LoVo (cell line): Measurements from ENCODE around the gene CRB2.
"Not testable (repeated sequence)": the region's sequence is repeated elsewhere in the genome, so short reads cannot be mapped to it uniquely, and the experiment has no call there.

Experiments used
- DNase-seq: peaks from one replicate; pipeline ENCODE4 v3.0.0-alpha.2; 2016; ENCODE audit warnings: low spot score

CRB2 gene

DNA sequence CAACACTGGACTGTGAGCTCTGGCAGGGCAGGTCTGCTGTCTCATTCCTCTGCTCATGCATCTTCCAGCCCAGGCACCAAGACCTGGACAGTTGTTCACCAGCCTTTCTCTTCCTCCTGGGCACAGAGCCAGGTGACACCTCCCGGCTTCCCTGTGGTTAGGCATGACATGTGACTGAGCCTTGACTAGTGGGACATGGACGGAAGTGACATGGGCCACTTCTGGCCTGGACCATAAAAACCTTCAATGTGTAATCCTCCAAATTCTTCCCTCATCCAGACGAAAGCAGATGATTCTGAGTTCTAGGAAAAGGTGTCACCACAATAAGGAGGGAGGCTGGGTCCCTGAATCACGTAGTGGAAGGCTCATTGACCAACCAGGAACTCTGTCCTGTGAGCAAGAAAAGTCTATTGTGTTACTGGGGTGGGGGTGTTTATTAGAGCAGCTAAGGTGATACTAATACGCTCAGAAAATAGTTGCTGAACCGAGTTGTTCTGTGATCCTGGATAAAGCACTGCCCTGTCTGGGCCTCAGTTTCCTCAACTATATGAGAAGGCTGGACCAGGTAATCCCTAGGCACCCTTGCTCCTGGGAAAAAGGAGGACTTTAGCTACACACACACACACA is 26.6 kb upstream of the CRB2 start:
- peak; percentile 67 for DNase-seq

DNA sequence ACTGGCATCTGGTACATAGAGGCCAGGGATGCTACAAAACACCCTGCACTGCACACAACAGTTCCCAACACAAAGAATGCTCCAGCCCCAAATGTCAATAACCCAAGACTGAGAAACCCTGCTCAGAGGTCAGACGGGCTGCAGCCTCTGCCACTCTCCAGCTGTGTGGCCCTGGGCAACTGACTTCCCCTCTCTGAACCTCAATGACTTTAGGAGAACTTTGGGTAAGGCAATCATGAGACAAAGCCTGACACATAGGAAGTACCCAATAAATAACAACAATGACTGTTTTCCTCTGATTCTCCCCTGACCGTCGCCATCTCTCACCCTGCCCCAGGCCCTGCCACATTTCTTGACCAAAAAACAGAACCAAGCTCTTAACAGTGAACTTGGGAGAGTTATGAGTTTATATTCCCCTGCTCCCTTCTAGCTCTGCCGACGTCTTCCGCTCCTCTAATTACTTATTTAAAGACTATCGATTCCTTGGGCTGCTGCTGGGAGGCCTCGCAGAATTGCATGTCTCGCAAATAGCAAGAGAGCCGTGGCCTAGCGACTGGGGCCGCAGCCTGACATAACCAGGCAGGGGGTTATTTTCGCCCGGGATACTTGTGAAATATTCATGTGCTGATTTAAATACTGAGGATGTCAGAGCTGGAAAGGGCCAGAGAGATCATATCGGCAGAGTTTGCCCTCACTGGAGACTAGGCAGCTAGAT is 24.5 kb upstream of the CRB2 start:
- no peak for DNase-seq

DNA sequence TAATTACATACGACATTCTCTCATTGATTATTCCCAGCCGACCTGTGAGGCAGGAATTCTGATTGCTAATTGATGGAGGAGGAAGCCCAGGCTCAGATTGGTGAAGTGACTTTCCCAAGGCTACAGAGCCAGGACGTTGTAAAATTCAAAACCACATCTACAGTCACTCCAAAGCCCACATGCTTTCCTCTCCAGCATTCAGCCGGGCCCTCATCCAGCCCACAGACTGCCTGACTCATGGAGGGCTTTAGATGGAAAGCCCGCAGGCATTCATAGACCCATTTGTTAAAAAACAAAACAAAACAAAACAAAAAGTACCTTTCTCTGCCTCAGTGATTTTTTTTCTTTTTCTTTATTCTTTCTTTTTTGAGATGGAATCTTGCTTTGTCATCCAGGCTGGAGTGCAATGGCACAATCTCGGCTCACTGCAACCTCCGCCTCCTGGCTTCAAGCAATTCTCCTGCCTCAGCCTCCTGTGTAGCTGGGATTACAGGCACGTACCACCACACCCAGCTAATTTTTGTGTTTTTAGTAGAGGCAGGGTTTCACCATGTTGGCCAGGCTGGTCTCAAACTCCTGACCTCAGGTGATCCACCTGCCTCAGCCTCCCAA is 22.8 kb upstream of the CRB2 start:
- not testable (repeated sequence) for DNase-seq

DNA sequence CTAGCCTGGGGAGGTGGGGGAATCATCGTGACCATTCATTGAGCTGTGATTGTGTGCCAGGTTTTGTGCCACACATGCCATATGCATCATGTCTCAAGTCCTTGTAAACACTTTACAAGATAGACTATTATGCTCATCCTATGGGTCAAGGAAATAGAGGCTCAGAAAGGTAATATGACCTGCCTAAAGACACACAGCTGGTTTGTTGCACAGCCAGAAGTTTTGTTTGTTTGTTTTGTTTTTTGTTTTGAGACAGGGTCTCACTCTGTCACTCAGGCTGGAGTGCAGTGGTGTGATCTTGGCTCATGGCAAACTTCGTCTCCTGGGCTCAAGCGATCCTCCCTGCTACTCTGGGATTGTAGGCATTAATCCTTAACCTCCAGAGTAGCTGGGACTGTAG is 21.4 kb upstream of the CRB2 start:
- DNase-seq, result no peak

DNA sequence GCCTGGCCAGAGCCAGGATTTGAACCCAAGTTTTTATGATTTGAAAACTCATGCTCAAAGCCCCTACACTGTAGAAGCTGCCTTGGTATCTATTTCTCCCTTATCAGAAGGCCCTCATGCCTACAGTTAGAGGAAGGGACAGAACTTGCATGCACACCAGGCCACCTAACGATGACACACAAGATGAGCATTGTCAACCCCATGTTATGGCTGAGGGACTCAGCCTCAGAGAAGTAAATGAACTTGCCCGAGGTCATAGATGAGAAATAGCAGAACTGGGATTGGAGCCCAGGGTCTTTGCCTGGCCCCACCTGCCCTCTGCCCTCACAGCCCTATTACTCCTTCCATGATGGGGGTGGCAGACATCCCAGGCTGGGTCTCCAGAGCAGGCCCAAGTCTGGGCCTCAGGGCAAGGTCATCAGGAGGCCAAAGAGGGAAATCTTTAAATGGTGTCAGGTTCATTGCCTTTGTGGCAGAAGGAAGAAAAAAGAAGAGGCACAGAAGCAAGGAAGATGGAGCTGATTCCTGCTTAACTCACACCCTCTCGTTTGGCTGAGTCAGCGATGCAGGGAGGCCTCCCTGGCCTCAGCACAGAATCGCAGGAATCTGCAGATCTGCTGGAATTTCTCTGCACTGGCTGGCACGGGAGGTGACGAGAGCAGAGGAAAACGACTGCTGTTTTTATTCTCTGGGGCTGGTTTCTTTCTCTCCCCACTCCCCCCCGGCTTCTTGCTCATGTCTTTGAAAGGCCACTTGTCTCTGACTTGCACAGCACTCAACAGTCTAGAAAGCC is 20.6 kb upstream of the CRB2 start:
- no peak for DNase-seq

DNA sequence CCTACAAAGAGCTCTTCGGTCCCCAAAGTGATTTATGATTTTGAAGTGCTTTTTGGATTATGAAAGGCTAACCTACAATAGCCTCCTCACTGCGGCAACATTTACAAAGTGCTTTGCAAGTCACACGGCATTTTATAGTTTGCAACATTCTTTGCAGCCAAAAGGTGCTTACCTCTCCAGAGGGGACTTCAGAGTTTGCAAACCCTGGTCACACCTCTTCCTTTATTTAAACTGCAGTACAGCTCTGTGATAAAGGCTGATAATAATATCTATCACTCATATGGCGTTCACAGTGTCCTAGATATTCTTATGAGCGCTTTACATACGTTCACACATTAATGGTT is 20.0 kb upstream of the CRB2 start:
- no peak for DNase-seq

DNA sequence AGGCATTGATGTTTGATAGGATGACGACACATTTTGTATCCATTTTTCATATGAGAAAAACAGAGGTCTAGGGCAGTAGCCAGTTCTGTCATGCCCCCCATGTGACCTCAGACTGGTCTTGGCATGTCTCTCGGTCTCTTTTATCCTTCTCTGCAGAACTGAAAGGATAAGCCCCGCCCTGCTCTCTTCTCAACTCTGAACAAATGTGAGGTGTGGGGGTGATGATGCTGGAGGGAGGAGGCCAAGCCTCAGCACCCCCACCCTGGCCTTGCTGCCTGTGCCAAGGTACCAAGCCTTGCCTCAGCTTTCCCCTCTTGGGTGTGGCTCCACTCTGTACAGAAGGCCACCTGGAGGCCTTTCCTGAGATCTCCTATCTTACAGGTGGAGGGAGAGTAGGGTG is 19.5 kb upstream of the CRB2 start:
- DNase-seq, result no peak

DNA sequence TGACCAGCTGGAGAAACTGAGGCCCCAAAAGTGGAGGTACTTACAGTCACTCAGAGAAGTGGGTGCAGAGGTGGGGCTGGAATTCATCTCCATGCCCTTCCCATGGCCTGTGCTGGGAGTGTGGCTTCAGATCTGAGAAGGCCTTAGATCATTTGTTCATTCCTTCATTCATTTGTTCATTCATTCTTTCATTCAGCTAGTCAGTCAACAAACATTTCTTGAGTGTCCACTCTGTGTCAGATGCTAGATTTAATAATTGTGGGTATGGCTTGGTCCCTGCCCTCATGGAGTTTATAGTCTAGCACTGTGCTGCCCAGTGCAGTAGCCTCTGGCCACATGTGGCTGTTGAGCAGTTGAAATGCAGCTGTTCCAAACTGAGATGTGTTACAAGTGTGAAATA is 19.0 kb upstream of the CRB2 start:
- DNase-seq, result no peak

DNA sequence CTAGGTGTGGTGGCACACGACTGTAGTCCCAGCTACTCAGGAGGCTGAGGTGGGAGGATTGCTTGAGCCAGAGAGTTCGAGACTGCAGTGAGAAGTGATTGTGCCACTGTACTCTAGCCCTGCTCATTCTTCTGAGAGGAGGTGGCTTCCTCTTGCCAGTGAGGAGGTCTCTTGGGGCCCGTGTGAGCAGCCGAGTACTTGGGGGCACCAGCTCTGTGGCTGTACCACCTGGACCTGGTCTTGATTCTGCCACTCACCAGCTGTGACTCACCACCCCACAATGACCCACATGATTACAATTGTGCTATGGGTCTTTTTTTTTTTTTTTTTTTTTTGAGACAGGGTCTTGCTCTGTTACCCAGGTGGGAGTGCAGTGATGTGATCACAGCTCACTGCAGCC is 18.0 kb upstream of the CRB2 start:
- no peak for DNase-seq

DNA sequence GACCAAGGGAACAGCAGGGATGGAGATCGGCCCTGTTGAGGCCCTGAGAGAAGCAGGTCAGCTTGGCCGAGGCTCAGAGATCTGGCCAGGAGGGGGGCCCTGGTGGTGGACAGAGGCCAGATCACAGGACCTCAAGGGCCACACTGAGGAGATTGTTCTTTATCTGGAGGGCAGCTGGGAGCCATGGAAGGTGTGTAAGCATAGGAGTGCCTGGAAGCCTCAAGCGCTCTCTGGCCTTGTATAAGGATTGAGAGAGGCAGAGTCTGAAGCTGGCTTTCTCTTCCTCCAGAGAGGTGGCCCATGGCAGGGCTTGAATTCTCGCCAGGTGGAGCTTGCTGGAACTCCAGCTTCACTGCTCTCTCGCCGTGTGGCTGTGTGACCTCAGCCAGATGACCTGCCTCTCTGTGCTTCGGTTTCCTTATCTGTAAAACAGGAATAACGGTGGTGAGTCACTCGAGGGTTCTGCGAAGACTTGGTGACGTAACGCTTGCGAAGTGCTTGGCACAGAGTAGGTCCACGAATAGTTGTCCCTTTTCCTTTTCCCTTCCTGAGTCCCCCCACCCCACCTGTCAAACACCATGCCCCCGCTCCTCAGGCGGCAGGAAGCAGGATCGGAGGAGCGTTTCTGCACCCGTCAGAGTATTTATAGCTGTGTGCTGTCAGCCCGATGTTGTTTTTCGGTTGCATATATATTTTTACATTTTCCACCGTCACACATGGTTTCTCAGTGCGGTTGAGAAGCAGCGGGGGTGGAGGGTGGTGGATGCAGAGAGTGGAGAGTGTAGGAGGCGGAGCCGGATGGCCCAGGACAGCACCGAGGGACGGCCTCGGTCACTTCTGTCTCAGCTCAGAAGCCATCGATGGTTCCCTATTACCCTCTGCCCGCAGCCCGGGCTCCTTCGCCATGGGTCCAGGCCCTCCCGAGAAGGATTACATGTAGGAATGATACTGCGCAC is 17.0 kb upstream of the CRB2 start:
- DNase-seq, result no peak

DNA sequence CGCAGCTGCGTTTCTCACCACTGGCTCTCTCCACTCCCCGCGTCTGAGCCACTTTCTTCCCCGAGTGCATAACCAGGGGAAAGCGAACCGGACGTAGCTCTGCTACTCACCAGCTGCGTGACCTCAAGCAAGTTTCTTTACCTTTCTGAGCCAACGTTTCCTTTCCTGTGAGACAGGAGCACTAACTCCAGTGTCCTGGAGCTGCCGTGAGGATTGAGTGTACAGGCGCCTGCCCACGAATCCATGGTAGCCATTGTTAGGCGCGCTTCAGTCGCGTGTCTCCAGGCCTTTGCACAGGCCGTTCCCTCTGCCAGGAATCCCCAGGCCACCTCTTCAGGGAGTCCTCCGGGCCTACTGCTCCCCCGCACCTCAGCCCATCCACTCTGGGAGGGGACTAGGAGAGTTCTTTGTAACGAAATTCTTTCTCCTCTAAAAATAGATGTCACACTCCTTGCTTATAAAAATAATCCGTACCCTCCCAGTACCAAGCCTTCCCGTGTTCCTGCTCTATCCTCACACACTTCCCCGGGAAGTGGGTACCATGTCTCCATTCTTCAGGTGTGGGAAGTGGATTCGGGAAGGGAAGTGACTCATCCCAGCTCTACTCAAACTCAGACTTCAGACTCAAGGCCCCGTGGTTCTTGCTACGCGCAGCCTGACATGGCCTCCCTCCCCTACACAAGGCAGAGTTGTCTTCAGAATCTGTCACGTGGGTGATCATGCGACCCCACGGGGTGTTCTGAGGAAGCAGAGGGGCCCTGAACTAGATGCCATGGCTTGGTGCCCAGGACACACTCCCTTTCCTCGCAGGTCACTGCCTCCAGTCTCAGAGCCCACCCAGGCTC is 16.1 kb upstream of the CRB2 start:
- DNase-seq, result no peak

DNA sequence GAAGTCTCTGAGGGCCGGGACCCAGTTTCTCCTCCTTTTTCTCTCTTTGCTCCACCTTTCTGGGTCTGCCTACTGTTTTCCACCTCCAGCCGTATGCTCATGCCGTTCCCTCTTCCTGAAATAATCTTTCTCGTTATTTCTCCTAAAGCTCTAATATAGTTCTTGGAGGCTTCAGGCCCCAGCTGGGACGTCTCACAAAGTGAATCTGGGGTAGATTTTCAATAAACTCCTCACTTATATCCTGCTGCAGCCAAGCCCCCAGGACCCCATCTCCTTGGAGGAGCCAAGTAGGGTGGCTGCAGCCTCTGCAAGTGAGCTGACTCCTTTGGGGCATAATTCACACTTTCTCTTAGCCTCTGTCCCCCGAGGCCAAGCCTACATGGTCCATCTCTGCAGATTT is 14.2 kb upstream of the CRB2 start:
- no peak for DNase-seq

DNA sequence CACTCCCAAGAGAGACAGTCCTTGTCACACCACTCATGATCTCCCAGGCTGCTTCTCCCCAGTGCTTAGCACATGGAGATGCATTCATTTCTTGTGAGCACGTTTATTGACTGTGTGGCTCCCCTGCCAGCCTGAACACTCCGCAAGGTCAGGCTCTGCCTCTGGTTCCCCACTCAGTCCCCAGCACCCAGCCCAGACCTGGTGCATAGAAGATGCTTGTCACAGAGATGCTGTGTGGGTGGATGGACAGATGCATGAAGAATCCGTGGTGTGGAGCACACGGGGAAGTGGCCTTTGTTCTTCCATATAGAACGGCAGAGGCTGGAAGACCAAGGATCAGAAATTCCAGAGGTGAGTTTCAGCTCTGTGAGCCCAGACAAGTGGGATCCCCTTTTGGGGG is 13.8 kb upstream of the CRB2 start:
- DNase-seq, result no peak

DNA sequence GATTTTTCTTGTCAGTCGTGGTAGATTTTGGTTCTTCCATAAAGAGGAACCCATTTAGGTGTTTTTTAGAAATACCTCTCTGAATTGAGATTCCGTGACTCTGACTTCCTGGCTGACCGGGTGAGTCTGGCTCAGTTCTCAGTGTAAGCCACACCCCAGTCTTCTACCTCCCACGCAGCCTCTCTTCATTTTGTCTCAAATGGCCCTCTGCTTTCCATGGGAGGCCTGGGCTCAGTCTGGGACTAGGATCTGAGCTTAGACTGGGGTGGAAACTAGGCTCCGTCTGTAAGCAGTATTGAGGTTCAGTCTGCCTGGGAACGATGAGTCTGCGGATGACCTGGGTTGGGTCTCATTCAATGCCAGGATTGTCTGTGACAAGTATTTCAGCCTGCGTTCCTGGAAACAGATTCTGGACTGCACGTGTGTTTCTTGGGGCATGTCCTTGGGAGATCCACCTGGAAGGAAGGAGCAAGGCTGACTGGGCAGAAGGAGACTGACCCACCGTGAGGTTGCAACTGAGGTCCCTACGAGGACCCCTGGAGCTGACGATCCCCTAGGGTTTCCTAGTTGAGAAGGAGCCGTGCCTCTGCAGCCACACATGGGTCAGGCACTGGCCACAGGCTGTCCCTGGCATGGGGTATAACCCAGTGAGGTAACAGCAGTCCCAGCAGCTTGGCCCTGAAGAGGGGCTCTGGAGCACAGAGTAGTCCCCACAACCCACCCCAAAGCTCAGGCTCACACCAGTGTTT is 12.4 kb upstream of the CRB2 start:
- DNase-seq, result no peak

DNA sequence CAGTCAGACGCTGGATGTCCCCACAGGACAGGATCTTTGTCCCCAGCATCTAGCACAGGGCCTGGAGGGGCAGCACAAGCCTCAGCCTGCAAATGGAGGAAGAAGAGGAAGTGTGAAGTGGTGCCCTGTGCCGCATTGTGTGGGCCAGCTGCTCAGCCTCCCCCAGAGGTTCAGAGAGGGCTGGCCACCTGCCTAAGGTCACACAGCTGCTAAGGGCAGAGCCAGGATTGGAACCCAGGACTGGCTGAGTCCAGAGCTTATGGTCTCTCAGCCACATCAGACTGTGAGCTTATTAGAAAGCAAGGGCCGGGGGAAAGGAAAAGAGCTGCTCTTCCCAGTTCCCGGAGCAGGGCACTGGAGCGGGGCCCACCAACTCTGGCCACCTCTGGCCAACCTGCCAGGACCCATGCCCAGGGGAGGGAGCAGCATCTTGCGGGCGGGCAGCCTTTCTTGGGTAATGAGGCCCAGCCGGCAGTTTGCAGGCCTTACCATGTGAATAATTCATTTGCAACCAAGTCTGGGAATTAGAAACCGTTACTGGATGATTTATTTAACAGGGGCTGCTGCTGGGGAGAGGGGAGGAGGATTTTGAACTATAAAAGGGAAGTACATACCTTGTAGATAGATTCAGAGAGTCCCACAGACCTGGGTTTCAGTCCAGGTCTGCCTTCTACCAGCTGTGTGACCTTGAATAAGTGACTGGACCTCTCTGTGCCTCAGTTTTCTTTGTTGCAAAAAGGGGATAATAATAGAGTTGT is 11.6 kb upstream of the CRB2 start:
- no peak for DNase-seq

DNA sequence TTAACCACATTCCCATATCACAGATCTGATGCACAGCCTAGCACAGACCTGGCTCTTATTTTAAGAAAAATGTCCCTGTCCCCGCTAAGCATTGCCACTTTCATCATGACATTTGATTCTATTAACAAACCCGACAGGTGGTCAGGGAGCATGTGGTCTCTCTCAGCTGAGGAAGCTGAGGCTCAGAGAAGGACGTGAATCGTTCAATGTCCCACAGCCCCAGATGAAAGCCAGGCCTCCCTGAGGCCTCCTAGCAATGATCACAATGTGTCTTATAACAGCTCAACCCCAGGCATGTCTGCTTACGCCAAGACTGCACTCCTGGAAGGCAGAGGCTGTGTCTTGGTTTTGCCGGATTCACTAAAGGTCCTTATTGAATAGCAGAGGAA is 10.4 kb upstream of the CRB2 start:
- no peak for DNase-seq

DNA sequence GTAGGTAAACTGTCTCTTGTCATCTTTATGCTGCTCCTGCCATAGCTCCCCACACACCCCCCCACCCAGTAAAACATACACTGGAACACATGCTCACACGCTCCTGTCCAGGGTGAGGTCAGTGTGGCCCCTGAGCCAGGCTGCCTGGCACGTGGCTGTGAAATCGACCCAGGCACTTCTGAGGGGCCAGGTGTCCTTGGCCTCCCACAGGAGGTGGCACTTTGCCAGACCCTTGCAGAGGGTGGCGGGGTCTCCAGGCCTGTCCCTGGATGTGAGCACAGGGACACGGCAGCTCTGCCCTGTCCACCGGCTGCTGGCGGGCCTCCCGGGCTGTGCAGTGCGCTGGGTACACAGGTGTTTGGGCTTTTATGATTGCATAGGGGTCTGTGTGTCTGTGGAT is 10.0 kb upstream of the CRB2 start:
- no peak for DNase-seq

DNA sequence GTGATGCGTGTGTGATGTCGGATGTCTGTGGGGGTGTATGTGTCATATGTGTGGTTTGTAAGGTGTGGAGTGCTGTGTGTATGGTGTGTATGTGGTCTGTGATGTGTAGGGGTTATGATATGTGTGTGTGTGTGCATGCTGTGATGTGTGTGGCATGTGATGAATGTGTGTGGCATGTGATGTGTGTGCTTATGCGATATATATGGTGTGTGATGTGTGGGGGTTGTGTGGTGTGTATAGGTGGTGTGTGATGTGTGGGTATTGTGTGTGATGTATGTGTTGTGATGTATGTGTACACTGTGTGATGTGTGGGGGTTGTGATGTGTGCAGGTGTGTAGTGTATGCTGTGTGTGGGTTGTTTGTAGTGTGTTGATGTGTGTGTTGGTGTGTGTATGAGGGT is 9.2 kb upstream of the CRB2 start:
- DNase-seq, result no peak

DNA sequence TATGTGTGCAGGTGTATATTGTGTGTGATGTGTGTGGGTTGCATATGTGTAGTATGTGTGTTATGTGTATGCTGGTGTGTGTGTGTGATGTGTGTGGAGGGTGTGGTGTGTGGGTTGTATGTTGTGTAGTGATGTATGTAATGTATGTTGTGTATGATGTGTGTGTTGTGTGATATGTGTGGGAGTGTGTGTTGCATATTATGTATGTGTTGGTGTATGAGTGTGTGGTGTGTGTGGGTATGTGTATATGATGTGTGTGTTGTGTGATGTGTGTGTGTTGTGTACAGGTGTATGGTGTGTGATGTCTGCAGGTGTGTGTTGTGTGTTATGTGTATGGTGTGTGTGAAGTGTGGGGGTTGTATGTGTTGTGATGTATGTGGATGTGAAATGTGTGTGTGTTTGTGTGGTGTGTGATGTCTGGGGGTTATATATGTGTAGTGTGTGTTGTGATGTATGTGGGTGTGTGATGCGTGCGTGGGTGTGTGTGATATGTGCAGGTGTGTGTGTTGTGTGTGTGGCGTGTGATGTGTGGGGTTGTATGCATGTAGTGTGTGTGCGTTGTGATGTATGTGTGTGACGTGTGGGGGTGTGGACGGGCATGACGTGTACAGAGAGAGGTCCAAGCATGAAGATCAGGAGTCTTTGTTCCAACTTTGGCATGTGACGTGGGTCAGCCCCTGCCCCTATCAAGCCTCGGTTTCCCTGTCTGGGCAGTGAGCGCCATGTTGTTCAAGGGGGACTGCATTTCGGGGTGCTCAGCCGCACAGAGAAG is 8.5 kb upstream of the CRB2 start:
- DNase-seq, result no peak
